PC-9 (cell line): ENCODE measurements around the gene TNC.

Experiments used
- EZH2 ChIP-seq: fragments of 200-600 bp; sonication (generic); IDR thresholded peaks from 2 replicates; pipeline ENCODE4 v1.8.0; 2017; ENCODE audit warnings: antibody characterized with exemption, low read depth
- TF ChIP-seq, protein P1 (sequence below): fragments of 200-600 bp; sonication (generic); conservative IDR thresholded peaks from 2 replicates; pipeline ENCODE4 v1.6.1; 2017; ENCODE audit warnings: mixed run types, antibody characterized with exemption, mild to moderate bottlenecking, moderate library complexity

DNA sequence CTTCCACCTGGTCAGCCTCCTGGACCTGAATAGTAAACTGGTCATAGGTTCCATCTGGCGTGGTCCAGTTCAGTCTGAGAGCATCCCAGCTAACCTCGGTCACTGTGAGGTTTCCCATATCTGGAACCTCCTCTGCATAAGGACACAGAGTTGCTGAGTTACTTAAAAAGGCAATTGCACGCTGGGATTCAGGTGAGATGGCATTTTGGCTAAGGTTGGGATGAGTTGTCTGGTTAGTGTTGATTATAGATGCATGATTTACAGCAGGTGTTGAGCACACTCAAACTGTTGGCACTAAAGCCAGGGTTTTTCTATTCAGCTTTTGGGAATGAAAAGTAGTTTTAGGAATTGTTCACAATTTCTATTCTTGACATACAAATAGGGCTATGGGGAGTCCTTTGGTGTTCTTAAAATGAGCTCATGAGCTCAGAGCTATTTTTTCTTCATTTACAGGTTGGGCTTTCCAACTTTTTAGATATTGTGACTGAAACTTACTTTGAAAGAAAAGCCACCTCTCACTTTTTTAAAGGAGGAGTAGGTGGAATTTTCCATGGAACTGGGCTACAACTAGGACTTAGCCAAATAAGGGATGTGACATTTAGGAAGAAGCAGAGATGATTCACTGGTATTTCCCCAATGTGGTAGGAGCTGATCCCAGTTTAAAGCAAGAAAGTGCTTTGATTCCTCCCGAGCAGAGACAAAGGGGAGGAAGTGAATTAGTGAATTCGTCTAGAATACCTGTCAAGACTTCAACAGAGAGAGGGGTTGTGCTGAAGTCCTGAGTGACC, 54.7 kb downstream of the TNC start:
- TF ChIP-seq, protein P1, sequence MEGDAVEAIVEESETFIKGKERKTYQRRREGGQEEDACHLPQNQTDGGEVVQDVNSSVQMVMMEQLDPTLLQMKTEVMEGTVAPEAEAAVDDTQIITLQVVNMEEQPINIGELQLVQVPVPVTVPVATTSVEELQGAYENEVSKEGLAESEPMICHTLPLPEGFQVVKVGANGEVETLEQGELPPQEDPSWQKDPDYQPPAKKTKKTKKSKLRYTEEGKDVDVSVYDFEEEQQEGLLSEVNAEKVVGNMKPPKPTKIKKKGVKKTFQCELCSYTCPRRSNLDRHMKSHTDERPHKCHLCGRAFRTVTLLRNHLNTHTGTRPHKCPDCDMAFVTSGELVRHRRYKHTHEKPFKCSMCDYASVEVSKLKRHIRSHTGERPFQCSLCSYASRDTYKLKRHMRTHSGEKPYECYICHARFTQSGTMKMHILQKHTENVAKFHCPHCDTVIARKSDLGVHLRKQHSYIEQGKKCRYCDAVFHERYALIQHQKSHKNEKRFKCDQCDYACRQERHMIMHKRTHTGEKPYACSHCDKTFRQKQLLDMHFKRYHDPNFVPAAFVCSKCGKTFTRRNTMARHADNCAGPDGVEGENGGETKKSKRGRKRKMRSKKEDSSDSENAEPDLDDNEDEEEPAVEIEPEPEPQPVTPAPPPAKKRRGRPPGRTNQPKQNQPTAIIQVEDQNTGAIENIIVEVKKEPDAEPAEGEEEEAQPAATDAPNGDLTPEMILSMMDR = no peak
- no peak for TF ChIP-seq EZH2
